Vagina (tissue), 2 donors: ENCODE measurements around the gene PDE3B.
"Not testable (repeated sequence)": the region's sequence is repeated elsewhere in the genome, so short reads cannot be mapped to it uniquely, and the experiment has no call there.

Experiments used
- CTCF ChIP-seq, 3 experiments: fragments of 450-650 bp in 2 of 3; fragments of 200-600 bp in 1 of 3; sonication (generic) in 1 of 3; IDR thresholded peaks; one replicate each; pipeline ENCODE4 v1.5.1; 2017 to 2019; ENCODE audit warnings: antibody characterized with exemption in 3 of 3, mild to moderate bottlenecking in 2 of 3, moderate library complexity in 2 of 3
- POLR2A ChIP-seq, 2 donors: fragments of 450-650 bp; IDR thresholded peaks; one replicate each; pipeline ENCODE4 v1.6.1; 2017; ENCODE audit warnings: antibody characterized with exemption in 2 of 2, mild to moderate bottlenecking in 2 of 2, moderate library complexity in 2 of 2

DNA sequence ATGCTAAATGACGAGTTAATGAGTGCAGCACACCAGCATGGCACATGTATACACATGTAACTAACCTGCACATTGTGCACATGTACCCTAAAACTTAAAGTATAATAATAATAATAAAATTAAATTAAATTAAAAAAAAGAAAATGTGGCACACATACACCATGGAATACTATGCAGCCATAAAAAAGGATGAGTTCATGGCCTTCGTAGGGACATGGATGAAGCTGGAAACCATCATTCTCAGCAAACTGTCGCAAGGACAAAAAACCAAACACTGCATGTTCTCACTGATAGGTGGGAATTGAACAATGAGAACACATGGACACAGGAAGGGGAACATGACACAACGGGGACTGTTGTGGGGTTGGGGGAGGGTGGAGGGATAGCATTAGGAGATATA, 23.7 kb downstream of the PDE3B start:
- not testable (repeated sequence) for TF ChIP-seq CTCF, POLR2A (IDR thresholded peaks at IDR 0.05)
